IMR-90 (cell line): Measurements from ENCODE around the gene SFXN2. TPM values are rescaled to one million over a fixed set of nuclear protein-coding genes. Genes with fewer than 3 reads are reported as not detected.

Source experiments
- ATAC-seq: fragments of 200-7000 bp; cut with Tn5 transposase; 2 replicates; pipeline ENCODE4 v1.9.1; 2020; ENCODE audit warnings: low read depth, mild to moderate bottlenecking, moderate library complexity
- BruUV-seq: library from RNA; stranded (reverse); fragments of 400-500 nt; replicated peaks from 2 replicates; lab custom pipeline; 2021; lab: Mats Ljungman, UMichigan
- CTCF ChIA-PET: fragments of 300-600 bp; formaldehyde crosslinking; extraction: SDS; loops from one replicate; lab custom pipeline; 2021; ENCODE audit warnings: antibody characterized with exemption; lab: Yijun Ruan, JAX
- POLR2A ChIA-PET: fragments of 300-600 bp; sonication (Branson Sonifier 250); formaldehyde crosslinking; loops from one replicate; lab custom pipeline; 2022; ENCODE audit warnings: antibody characterized with exemption; ENCODE audit not compliant: unreplicated experiment; lab: Charles Lee
- DNase-seq: peaks from one replicate; pipeline ENCODE4 v3.0.0; 2013
- H2AFZ ChIP-seq: replicated peaks from 2 replicates; pipeline ENCODE3; 2013; ENCODE audit warnings: low read length, mild to moderate bottlenecking; ENCODE audit not compliant: poor library complexity
- H2AK5ac ChIP-seq: 2 replicates; pipeline ENCODE4 v1.6.1; 2013; ENCODE audit warnings: low read depth, low read length, inconsistent platforms
- H2AK9ac ChIP-seq: replicated peaks from 2 replicates; pipeline ENCODE3; 2013; ENCODE audit warnings: mild to moderate bottlenecking, low read depth, low read length, moderate library complexity; ENCODE audit not compliant: poor library complexity
- H2BK120ac ChIP-seq: 2 replicates; pipeline ENCODE4 v1.6.1; 2013; ENCODE audit warnings: low read depth, low read length, inconsistent platforms
- H2BK15ac ChIP-seq: 3 replicates; pipeline ENCODE4 v1.6.1; 2013; ENCODE audit warnings: low read depth, low read length, inconsistent platforms
- H2BK20ac ChIP-seq: 2 replicates; pipeline ENCODE4 v1.6.1; 2013; ENCODE audit warnings: low read depth, mild to moderate bottlenecking, inconsistent platforms, low read length, moderate library complexity
- H2BK5ac ChIP-seq: 2 replicates; pipeline ENCODE4 v1.6.1; 2013; ENCODE audit warnings: mild to moderate bottlenecking, low read depth, low read length, inconsistent platforms; ENCODE audit not compliant: poor library complexity, severe bottlenecking
- H3K14ac ChIP-seq: replicated peaks from 2 replicates; pipeline ENCODE4 v1.6.1; 2013; ENCODE audit warnings: low read depth, low read length, inconsistent platforms
- H3K18ac ChIP-seq: 2 replicates; pipeline ENCODE4 v1.6.1; 2013; ENCODE audit warnings: low read depth, low read length, control low read depth
- H3K23ac ChIP-seq: 2 replicates; pipeline ENCODE4 v1.6.1; 2013; ENCODE audit warnings: low read depth, low read length, inconsistent platforms
- H3K27ac ChIP-seq: 2 replicates; pipeline ENCODE4 v1.5.1; 2013; ENCODE audit warnings: mild to moderate bottlenecking, control low read depth, low read length; ENCODE audit not compliant: insufficient read depth
- H3K27me3 ChIP-seq: 2 replicates; pipeline ENCODE4 v1.6.1; 2013; ENCODE audit warnings: low read length; ENCODE audit not compliant: control insufficient read depth, insufficient read depth
- H3K36me3 ChIP-seq: 2 replicates; pipeline ENCODE4 v1.6.1; 2013; ENCODE audit warnings: low read length, mixed read lengths; ENCODE audit not compliant: control insufficient read depth, insufficient read depth
- H3K4ac ChIP-seq: 2 replicates; pipeline ENCODE4 v1.6.1; 2013; ENCODE audit warnings: low read depth, low read length, inconsistent platforms
- H3K4me1 ChIP-seq: 2 replicates; pipeline ENCODE4 v1.6.1; 2013; ENCODE audit warnings: low read length, mixed read lengths; ENCODE audit not compliant: control insufficient read depth, insufficient read depth
- H3K4me2 ChIP-seq: 2 replicates; pipeline ENCODE4 v1.6.1; 2013; ENCODE audit warnings: low read depth, mild to moderate bottlenecking, control low read depth, low read length, moderate library complexity
- H3K4me3 ChIP-seq: 2 replicates; pipeline ENCODE4 v1.5.1; 2013; ENCODE audit warnings: low read depth, mild to moderate bottlenecking, control low read depth, low read length, moderate library complexity; ENCODE audit not compliant: insufficient read depth
- H3K56ac ChIP-seq: 2 replicates; pipeline ENCODE4 v1.6.1; 2013; ENCODE audit warnings: low read length, inconsistent platforms; ENCODE audit not compliant: insufficient read depth; ENCODE audit errors: extremely low read depth
- H3K79me1 ChIP-seq, 2 experiments: 2 replicates each; pipeline ENCODE4 v1.6.1; 2013; ENCODE audit warnings: low read length in 2 of 2, inconsistent platforms in 1 of 2, low read depth in 1 of 2
- H3K9ac ChIP-seq: 2 replicates; pipeline ENCODE4 v1.6.1; 2013; ENCODE audit warnings: low read depth, low read length, control low read depth
- H3K9me1 ChIP-seq: 2 replicates; pipeline ENCODE4 v1.6.1; 2013; ENCODE audit warnings: low read length, inconsistent platforms; ENCODE audit not compliant: insufficient read depth
- H3K9me3 ChIP-seq: 2 replicates; pipeline ENCODE4 v1.6.1; 2013; ENCODE audit warnings: low read length; ENCODE audit not compliant: control insufficient read depth, insufficient read depth
- H4K20me1 ChIP-seq: 2 replicates; pipeline ENCODE4 v1.6.1; 2013; ENCODE audit warnings: low read length, inconsistent platforms; ENCODE audit not compliant: insufficient read depth
- H4K5ac ChIP-seq: 2 replicates; pipeline ENCODE4 v1.6.1; 2013; ENCODE audit warnings: mild to moderate bottlenecking, low read depth, low read length, control low read depth
- H4K8ac ChIP-seq, 2 experiments: 2 replicates each; pipeline ENCODE4 v1.6.1; 2013; ENCODE audit warnings: low read depth in 2 of 2, low read length in 2 of 2, control low read depth in 1 of 2, inconsistent platforms in 1 of 2
- H4K91ac ChIP-seq: 2 replicates; pipeline ENCODE4 v1.6.1; 2013; ENCODE audit warnings: low read depth, low read length, inconsistent platforms; ENCODE audit not compliant: insufficient read depth
- RCOR1 ChIP-seq: IDR thresholded peaks from 2 replicates; pipeline ENCODE4 v1.6.1; 2012; ENCODE audit warnings: mild to moderate bottlenecking, low read length, improper control_type of control experiment; ENCODE audit not compliant: insufficient replicate concordance
- WGBS, 2 experiments: methylation state at CpG; one replicate each; pipeline versions ENCODE4 v1.1.5 to v1.1.7; 2013; ENCODE audit warnings: missing lambda C conversion rate in 2 of 2; ENCODE audit not compliant: insufficient read length in 1 of 2; ENCODE audit errors: extremely low coverage in 2 of 2; 5-methylcytosine and 5-hydroxymethylcytosine counted together
- dilution Hi-C: fragments of 300-500 bp; cut with HindIII; formaldehyde crosslinking; loops from one replicate; pipeline ENCODE4 v1.14.3; 2018; ENCODE audit warnings: low sequenced_read_pairs; ENCODE audit not compliant: unreplicated experiment
- in situ Hi-C: fragments of 300-500 bp; cut with MboI; formaldehyde crosslinking; loops from 3 replicates; pipeline ENCODE4 v1.14.3; 2019; ENCODE audit warnings: low sequenced_read_pairs, inconsistent platforms, mixed read lengths
- intact Hi-C: fragments of 100-400 bp; cut with micrococcal nuclease; formaldehyde crosslinking; loops from 2 replicates; pipeline ENCODE4 v1.10.0; 2022
- polyA plus RNA-seq, 3 experiments: library from polyadenylated mRNA; depleted of rRNA; stranded (reverse); fragments of >200 nt; gene quantifications; 2 replicates each; pipeline ENCODE4 v1.2.3, GENCODE V29; 2012; ENCODE audit warnings: low replicate concordance in 1 of 3
- total RNA-seq: library from RNA; depleted of rRNA; stranded (reverse); fragments of >200 nt; gene quantifications from 2 replicates; pipeline ENCODE4 v1.2.3, GENCODE V29; 2012

The SFXN2 gene
- total and polyA plus RNA-seq, 2 of the 4 experiments (the other 2 are of a cell fraction): 6.9 to 11.7 TPM

DNA sequence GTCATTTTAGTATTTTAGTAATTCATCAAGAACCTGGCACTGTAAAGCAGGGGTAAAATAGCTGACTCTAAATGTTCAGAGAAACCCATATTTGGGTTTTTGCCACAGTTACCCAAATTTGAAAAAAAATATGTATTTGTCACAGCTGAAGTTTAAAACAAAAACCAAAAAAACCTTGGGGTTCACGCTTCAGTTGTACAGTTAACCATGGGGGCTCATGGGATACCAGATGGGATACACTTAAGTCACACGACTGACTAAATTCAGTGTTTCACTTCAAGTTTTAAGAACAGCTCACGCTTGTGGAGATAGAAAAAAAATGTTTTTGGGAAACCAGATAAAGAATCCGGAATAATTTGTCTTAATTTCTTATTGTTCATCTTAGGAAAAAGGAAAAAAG, 2.3 kb upstream of the SFXN2 start:
- intact Hi-C loops: loop anchor here (2.0 to 5.0 kb wide), 2 partner anchors 33 to 210 kb away; partner anchors contain the start of genes ACTR1A and SUFU
- Histone ChIP-seq H2BK120ac (no peak overlapping the region), H3K79me1 (peaks cover 28 to 63% of the 10 kb centered on the region in 2 experiments), H2AK9ac (no peak overlapping the region), H3K56ac (no peak overlapping the region), H3K9ac (no peak overlapping the region), H3K4ac (no peak overlapping the region), H2BK20ac (no peak overlapping the region), H3K9me1 (peaks cover 3% of the 10 kb centered on the region; the same call in 1 of the 2 replicates), H3K18ac (peak overlapping the region; percentile 19; the same call in 1 of the 2 replicates), H3K27ac (no peak overlapping the region), H3K9me3 (no peaks in the 10 kb centered on the region), H3K36me3 (no peaks in the 10 kb centered on the region), H2BK5ac (peak overlapping the region; percentile 69), H2BK15ac (peak overlapping the region; percentile 65; the same call in 2 of the 3 replicates), H3K4me2 (peak overlapping the region; percentile 71; the same call in 1 of the 2 replicates), H3K27me3 (no peaks in the 10 kb centered on the region), H3K23ac (no peak overlapping the region), H2AFZ (no peak overlapping the region), H4K20me1 (peaks cover 11% of the 10 kb centered on the region; the same call in 1 of the 2 replicates), H4K91ac (no peak overlapping the region), H3K14ac (0 out of 2 replicates have a peak overlapping the region, but pooled peaks have one; percentile 72), H4K8ac (no peak overlapping the region; a peak in 1 of 4 replicates), H2AK5ac (no peak overlapping the region), H3K4me1 (peaks cover 2% of the 10 kb centered on the region), H3K4me3 (no peak overlapping the region), H4K5ac (no peak overlapping the region)
- ChIA-PET CTCF (interaction anchor here (0.7 to 3.1 kb wide), 2 partner anchors 34 to 35 kb away, joined by 4 to 13 read pairs; no protein-coding TSS in a partner anchor), POLR2A (interaction anchor here (0.7 kb wide), 1 partner anchor 604 kb away, joined by 3 read pairs; no protein-coding TSS in a partner anchor)
- BruUV-seq: no TSS peak
- in situ Hi-C loops: no loop called here
- dilution Hi-C loops: no loop called here
- no peak for TF ChIP-seq RCOR1
- DNase-seq (no peak), ATAC-seq (no peak)
- WGBS, 2 experiments: no CpG with 5 or more reads among the region's 4 CpGs
